Activated CD4-positive, alpha-beta T cell treated with anti-CD3 and anti-CD28 coated beads for 36 hours (primary cell): ENCODE measurements around the gene CCT5. TPM values are rescaled to one million over a fixed set of nuclear protein-coding genes. Genes with fewer than 3 reads are reported as not detected.
"Not testable (repeated sequence)": the region's sequence is repeated elsewhere in the genome, so short reads cannot be mapped to it uniquely, and the experiment has no call there.

Source experiments
- ATAC-seq: fragments of 200-7000 bp; cut with Tn5 transposase; one replicate; pipeline ENCODE4 v1.10.0; 2021; ENCODE audit warnings: mild to moderate bottlenecking, moderate library complexity
- CTCF ChIA-PET: fragments of 350-600 bp; sonication (Branson Sonifier 250); formaldehyde crosslinking; loops from one replicate; lab custom pipeline; 2021; ENCODE audit warnings: antibody characterized with exemption; lab: Charles Lee
- POLR2A ChIA-PET: fragments of 350-600 bp; sonication (Branson Sonifier 250); formaldehyde crosslinking; loops from one replicate; lab custom pipeline; 2021; ENCODE audit warnings: antibody characterized with exemption, inconsistent platforms; lab: Charles Lee
- DNase-seq: peaks from one replicate; pipeline ENCODE4 v3.0.0-alpha.2; 2020
- H3K27ac Mint-ChIP-seq: one replicate; pipeline ENCODE4 v1.8.0; 2021; ENCODE audit warnings: mixed read lengths
- H3K27me3 Mint-ChIP-seq: one replicate; pipeline ENCODE4 v1.8.0; 2021; ENCODE audit warnings: mixed read lengths
- H3K36me3 Mint-ChIP-seq: one replicate; pipeline ENCODE4 v1.8.0; 2021; ENCODE audit warnings: low read depth, mixed read lengths
- H3K4me1 Mint-ChIP-seq: one replicate; pipeline ENCODE4 v1.8.0; 2021; ENCODE audit warnings: mixed read lengths
- H3K4me3 Mint-ChIP-seq: one replicate; pipeline ENCODE4 v1.8.0; 2021; ENCODE audit warnings: mild to moderate bottlenecking, moderate library complexity, mixed read lengths
- H3K9me3 Mint-ChIP-seq: one replicate; pipeline ENCODE4 v1.8.0; 2021; ENCODE audit warnings: low read depth, mixed read lengths
- intact Hi-C, 2 experiments: fragments of 100-400 bp; cut with DNase I in 1 of 2; cut with micrococcal nuclease in 1 of 2; formaldehyde crosslinking; loops; one replicate each; pipeline versions ENCODE4 v1.14.2 to v1.15.1; 2022 to 2024; cut with DNase I, micrococcal nuclease
- total RNA-seq, 2 experiments: library from RNA; stranded (reverse); gene quantifications; one replicate each; pipeline ENCODE4 v1.2.3, GENCODE V29; 2021

The CCT5 gene
- total RNA-seq, 2 experiments from 2014 or later, result 347 to 461 TPM

DNA sequence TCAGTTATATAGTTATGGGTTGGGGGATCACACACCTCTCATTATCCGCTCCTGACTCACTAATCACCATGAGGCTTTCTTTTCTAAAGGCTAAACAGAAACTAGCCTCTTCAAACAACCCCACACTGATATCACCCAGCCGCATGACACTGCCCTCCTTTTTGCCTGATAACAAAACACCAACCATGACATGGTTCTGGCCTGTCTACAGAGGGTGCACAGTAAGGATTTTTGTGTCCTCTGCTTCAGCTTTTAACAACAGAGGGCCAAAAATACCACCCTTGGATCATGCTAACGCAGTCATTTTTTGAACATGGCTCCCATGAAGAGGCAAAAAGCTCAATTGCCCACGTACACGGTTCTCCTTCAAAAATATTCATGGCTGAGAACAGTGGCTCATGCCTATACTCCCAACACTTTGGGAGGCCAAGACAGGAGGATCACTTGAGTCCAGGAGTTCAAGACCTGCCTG, 53.7 kb downstream of the CCT5 start:
- Mint-ChIP-seq H3K27me3 (peaks cover 19% of the 10 kb centered on the region), H3K27ac (no peak overlapping the region), H3K9me3 (no peaks in the 10 kb centered on the region), H3K4me3 (no peak overlapping the region), H3K36me3 (no peaks in the 10 kb centered on the region), H3K4me1 (peaks cover 9% of the 10 kb centered on the region)
- ChIA-PET CTCF (interaction anchor here (1.0 to 1.1 kb wide), 2 partner anchors 18 to 20 kb away, joined by 3 to 5 read pairs; no protein-coding TSS in a partner anchor), POLR2A (no interaction called here)
- intact Hi-C loops, result no loop called here
- ATAC-seq (no peak), DNase-seq (no peak)

DNA sequence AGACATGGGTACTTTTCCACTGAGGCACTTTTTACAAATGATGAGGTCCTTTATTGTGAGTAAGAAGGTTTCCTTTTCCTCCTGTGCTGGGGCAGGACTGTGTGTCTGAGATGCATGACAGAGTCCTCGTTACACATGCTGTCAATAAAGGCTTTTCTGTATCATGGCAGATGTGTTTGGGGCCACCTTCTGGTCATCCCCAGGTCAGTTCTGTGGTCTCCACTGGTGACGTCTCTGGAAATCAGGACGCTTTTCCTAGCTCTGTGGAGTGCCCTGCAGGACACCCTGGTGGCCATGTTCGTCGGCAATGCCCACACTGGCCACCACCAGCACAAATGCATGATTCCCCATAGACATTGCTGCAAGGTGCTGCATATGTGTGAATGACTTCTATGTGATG, 54.9 kb downstream of the CCT5 start:
- Mint-ChIP-seq H3K9me3 (no peaks in the 10 kb centered on the region), H3K36me3 (no peaks in the 10 kb centered on the region), H3K27ac (no peak overlapping the region), H3K27me3 (peaks cover 20% of the 10 kb centered on the region), H3K4me3 (no peak overlapping the region), H3K4me1 (peaks cover 9% of the 10 kb centered on the region)
- intact Hi-C loops, result no loop called here
- DNase-seq (no peak), ATAC-seq (no peak)
- ChIA-PET POLR2A (no interaction called here), CTCF (interaction anchor here (0.9 to 1.0 kb wide), 2 partner anchors 13 to 17 kb away, joined by 3 read pairs; no protein-coding TSS in a partner anchor)

DNA sequence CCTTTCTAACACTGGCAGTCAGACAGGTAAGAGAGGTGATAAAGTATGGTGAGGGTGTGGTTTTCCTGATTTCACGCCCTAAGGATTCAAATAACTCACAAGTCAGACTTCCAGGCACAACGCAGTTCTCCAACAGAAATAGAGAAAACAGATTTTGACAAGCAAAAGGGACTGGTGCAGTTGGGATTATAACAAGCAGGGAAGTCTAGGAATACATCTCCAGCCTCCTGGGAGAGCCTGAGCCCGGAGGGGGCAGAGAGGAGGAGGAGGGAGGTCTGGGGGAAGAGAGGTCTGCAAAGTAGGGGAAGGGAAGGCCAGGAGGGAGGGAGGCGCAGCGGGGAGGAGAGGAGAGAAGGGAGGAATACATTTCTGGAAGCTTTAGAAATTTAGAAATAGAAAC, 56.0 kb downstream of the CCT5 start:
- CTCF ChIA-PET, result interaction anchor here (0.8 to 1.2 kb wide), 2 partner anchors 22 to 58 kb away, joined by 3 read pairs; no protein-coding TSS in a partner anchor
- H3K36me3 Mint-ChIP-seq, result no peaks in the 10 kb centered on the region
- H3K9me3 Mint-ChIP-seq, result no peaks in the 10 kb centered on the region
- ATAC-seq (no peak), DNase-seq (no peak)
- intact Hi-C loops, result no loop called here
- peaks cover 16% of the 10 kb centered on the region for H3K4me1 Mint-ChIP-seq
- H3K4me3 Mint-ChIP-seq, result no peak overlapping the region
- POLR2A ChIA-PET, result no interaction called here
- H3K27me3 Mint-ChIP-seq, result peaks cover 23% of the 10 kb centered on the region
- H3K27ac Mint-ChIP-seq, result no peak overlapping the region

DNA sequence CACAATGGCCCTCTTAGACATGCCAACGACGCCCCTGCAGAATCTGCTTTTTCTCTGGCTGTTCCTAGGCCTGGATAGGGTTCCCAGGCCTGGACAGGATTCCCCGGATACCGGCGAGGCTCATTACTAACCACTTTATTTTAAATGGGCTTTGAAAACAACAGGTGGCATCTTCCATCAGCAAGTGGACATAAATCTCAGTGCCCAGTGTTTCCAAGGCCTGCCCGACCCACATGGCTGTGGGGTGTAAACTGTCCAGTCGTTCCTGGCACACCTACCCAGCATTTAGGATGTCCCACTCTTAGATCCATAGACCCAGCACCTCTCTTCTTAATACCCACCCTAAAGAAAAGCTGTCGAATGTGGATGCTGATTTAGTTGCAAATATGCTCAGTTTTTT, 56.7 kb downstream of the CCT5 start:
- POLR2A ChIA-PET, result no interaction called here
- H3K9me3 Mint-ChIP-seq, result no peaks in the 10 kb centered on the region
- intact Hi-C loops, result no loop called here
- H3K27me3 Mint-ChIP-seq, result peaks cover 27% of the 10 kb centered on the region
- peak overlapping the region; percentile 70 for H3K4me3 Mint-ChIP-seq
- no peak overlapping the region for H3K27ac Mint-ChIP-seq
- DNase-seq (no peak), ATAC-seq (no peak)
- CTCF ChIA-PET, result interaction anchor here (0.8 to 1.2 kb wide), 2 partner anchors 23 to 57 kb away, joined by 3 read pairs; no protein-coding TSS in a partner anchor
- no peaks in the 10 kb centered on the region for H3K36me3 Mint-ChIP-seq
- peaks cover 16% of the 10 kb centered on the region for H3K4me1 Mint-ChIP-seq

DNA sequence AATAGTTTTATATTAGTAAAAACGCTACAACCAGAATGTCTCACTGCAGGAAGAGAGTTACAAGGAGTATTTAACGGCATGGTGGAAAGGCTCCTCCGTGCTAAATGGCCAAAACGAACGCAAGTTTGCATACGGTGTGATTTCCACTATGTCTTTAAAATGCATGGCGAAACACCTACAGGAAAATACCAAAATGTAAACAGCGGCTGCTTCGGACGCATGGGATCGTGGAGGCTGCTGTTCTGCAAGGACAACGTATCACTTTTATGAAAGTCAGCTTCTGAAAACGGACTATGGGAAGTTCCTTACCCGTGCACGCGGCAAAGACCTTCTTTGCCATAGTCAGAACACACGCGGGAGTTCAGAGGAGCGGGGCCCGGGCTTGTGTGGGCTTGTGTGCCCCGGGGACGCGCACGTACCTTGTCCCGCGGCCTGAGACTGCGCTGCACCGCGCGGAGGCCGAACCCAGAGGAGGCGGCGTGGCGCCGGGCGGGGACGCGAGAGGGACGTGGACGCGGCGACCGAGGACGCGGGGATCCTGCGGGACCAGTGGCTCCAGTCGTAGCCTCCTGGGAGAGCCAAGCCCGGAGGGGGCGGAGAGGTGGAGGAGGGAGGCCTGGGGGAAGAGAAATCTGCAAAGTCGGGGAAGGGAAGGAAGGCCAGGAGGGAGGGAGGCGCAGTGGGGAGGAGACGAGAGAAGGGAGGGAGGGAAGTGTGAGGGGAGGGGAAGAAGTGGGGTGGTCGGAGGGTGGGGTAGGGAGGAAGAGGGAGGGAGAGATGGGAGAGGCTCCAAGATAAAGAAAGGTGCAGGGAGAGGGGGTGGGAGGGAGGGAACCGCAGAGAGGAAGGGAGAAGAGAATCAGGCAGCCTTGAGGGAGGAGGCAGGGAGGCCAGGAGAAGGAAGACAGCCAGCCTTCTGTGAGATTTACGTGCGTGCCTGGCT, 57.4 kb downstream of the CCT5 start, which contains the start of gene CMBL:
TSS of gene CMBL (minus strand) at position 697 of the 943 bp plus-strand sequence. CDS start 17,140 bp downstream, outside the sequence.
- ChIA-PET POLR2A (no interaction called here), CTCF (interaction anchor here (0.8 kb wide), 1 partner anchor 24 kb away, joined by 3 read pairs; no protein-coding TSS in a partner anchor)
- no peak within 1 kb of the TSS for H3K27ac Mint-ChIP-seq
- H3K36me3 Mint-ChIP-seq, result no peaks in the 10 kb centered on the region
- no peaks in the 10 kb centered on the region for H3K9me3 Mint-ChIP-seq
- H3K27me3 Mint-ChIP-seq, result peaks cover 27% of the 10 kb centered on the region
- ATAC-seq (peak; percentile 63), DNase-seq (peak; percentile 43)
- intact Hi-C loops, result no loop called here
- H3K4me3 Mint-ChIP-seq, result peak within 1 kb of the TSS; percentile 70
- H3K4me1 Mint-ChIP-seq, result peaks cover 16% of the 10 kb centered on the region

DNA sequence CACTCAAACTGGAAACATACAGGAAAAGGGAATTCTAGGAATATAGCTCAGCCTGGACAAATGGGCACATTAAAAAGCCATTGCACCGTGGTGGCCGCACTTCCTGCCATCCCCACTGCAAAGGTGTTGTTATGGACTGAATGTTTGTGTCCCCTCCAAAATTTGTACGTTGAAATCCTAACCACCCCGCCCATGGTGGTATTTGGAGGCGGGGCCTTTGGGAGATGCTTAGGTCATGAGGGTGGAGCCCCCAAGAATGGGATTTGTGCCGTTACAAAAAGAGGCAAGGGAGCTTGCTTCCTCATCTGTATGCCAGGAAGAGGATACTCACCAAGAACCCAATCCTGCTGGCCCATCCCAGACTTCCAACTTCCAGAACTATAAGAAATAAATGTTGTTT, 58.8 kb downstream of the CCT5 start:
- H3K27ac Mint-ChIP-seq, result no peak overlapping the region
- POLR2A ChIA-PET, result no interaction called here
- CTCF ChIA-PET, result no interaction called here
- H3K4me3 Mint-ChIP-seq, result no peak overlapping the region
- H3K4me1 Mint-ChIP-seq, result peaks cover 18% of the 10 kb centered on the region
- peaks cover 27% of the 10 kb centered on the region for H3K27me3 Mint-ChIP-seq
- H3K36me3 Mint-ChIP-seq, result no peaks in the 10 kb centered on the region
- intact Hi-C loops, result no loop called here
- DNase-seq (no peak), ATAC-seq (no peak)
- H3K9me3 Mint-ChIP-seq, result no peaks in the 10 kb centered on the region

DNA sequence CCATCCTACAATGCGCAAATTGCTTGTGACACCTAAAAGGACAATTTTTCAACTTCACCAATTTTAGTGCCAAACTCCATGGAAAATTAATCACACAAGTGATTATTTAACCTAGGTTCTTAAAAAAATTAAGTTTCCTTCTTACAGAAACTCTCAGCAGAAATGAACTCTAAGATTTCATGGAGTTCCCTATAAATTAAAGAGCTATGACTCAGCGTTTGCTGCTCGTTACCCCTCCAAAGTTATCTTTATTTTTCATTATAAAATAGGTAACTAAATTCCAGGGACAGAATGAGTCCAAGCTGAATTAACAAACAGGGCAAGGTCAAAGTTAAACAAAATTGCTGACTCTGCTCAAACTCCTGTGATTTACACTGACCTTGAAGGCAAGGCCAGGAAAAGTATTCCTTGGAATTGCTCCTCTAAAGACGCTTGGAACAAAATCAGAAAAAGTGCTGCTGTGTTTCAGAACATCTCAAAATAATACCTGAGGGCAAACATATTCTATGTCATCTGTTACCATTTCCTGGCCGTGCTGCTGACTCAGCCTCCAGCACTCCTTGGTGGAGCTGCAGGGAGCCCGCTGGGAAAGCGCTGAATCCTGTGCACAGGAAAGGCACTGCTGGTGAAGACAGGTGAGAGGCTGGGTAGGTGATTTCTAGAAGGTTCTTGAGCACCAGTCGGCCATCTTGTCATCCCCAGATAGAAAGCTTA, 60.1 kb downstream of the CCT5 start:
- no peaks in the 10 kb centered on the region for H3K36me3 Mint-ChIP-seq
- CTCF ChIA-PET, result interaction anchor here (0.5 to 1.1 kb wide), 2 partner anchors 9 to 187 kb away, joined by 3 read pairs; no protein-coding TSS in a partner anchor
- intact Hi-C loops, result no loop called here

DNA sequence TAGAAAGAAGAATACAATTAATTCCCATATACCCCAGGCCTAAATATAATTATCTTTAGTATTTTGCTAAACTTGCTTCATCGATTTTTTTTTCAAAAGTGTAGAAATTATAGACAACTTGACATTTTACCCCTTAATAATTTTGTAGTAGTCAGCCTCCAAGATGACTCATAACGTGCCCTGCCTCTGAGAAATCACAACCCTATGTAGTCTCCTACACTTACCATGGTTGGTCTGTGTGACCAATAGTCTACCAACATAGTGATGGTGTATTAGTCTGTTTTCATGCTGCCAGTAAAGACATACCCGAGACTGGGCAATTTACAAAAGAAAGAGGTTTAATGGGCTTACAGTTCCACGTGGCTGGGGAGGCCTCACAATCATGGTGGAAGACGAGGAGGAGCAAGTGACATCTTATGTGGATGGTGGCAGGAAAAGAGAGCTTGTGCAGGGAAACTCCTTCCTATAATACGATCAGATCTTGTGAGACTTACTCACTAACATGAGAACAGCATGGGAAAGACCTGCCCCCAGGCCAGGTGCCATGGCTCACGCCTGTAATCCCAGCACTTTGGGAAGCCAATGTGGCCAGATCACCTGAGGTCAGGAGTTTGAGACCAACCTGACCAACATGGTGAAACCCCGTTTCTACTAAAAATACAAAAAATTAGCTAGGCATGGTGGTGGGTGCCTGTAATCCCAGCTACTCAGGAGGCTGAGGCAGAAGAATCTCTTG, 60.9 kb downstream of the CCT5 start:
- H3K27ac Mint-ChIP-seq, H3K36me3 Mint-ChIP-seq, H3K9me3 Mint-ChIP-seq, POLR2A ChIA-PET, H3K4me3 Mint-ChIP-seq, intact Hi-C loops, DNase-seq: not testable (repeated sequence)
- Mint-ChIP-seq H3K4me1 (peaks cover 18% of the 10 kb centered on the region), H3K27me3 (peaks cover 22% of the 10 kb centered on the region)
- CTCF ChIA-PET, result interaction anchor here (0.7 to 1.1 kb wide), 2 partner anchors 8 to 207 kb away, joined by 3 read pairs; no protein-coding TSS in a partner anchor
- ATAC-seq, result peak; percentile 76

More for the DNA sequence above, 60.1 kb downstream of the CCT5 start:
- DNase-seq (no peak), ATAC-seq (no peak)
- Mint-ChIP-seq H3K27me3 (peaks cover 24% of the 10 kb centered on the region), H3K4me1 (peaks cover 18% of the 10 kb centered on the region), H3K27ac (no peak overlapping the region), H3K4me3 (no peak overlapping the region), H3K9me3 (no peaks in the 10 kb centered on the region)
- POLR2A ChIA-PET, result no interaction called here

DNA sequence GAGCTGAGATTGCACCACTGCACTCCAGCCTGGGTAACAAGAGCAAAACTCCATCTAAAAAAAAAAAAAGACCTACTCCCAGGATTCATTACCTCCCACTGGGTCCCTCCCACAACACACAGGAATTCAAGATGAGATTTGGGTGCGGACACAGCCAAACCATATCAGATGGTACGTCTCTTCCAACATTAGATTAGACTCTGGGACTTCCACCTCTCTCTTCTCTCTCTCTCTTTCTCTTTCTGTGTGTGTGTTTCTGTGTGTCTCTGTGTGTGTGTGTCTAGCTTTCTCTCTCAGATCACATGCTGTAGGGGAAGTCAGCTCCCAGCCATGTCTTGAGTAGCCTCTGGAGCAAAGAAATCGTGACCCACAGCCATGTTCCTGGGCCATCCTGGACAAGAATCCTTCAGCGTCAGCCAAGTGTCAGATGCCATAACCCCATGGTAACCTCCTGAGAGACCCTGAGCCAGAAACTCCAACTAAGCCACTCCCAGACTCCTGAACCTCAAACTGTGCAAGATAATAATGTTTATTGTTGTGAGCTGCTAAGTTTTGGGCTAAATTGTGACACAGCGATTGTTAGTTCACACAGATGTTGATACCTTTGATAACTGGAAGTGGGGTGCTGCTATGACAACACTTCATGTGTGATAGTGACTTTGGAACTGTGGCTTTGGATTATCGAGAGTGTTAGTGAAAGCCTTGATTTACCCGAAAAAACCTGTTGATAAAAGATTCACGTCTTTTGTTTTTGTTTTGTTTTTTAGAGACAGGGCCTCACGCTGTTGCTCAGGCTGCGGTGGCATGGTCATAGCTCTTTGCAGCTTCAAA, 61.7 kb downstream of the CCT5 start:
- Mint-ChIP-seq H3K9me3 (no peaks in the 10 kb centered on the region), H3K4me1 (peaks cover 18% of the 10 kb centered on the region), H3K36me3 (no peaks in the 10 kb centered on the region), H3K27ac (no peak overlapping the region), H3K27me3 (peaks cover 16% of the 10 kb centered on the region), H3K4me3 (no peak overlapping the region)
- no peak for ATAC-seq
- no peak for DNase-seq
- CTCF ChIA-PET, result interaction anchor here (0.7 kb wide), 2 partner anchors 45 to 206 kb away, joined by 3 to 4 read pairs; no protein-coding TSS in a partner anchor
- POLR2A ChIA-PET, result no interaction called here
- intact Hi-C loops, result no loop called here

DNA sequence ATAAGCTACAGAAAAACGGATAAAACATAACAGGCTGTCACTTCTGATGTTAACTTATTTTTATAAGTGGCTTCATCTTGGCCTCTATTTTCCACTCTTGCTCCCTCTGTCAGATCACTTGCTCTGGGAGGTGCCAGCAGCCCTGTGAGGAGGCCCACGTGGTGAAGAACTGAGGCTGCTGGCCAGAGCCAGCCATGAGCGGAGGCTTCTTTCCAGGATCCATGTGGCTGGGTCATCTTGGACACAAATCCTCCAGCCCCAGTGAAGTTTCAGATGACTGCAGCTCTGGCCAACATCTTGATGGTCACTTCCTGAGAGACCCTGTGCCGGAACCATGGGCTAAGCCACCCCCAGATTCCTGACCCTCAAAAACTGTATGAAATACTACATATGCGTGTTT, 65.1 kb downstream of the CCT5 start:
- POLR2A ChIA-PET, result no interaction called here

More for the DNA sequence above, 65.1 kb downstream of the CCT5 start:
- peaks cover 6% of the 10 kb centered on the region for H3K27me3 Mint-ChIP-seq
- no peaks in the 10 kb centered on the region for H3K36me3 Mint-ChIP-seq
- intact Hi-C loops, result no loop called here
- H3K9me3 Mint-ChIP-seq, result no peaks in the 10 kb centered on the region
- CTCF ChIA-PET, result no interaction called here
- ATAC-seq, result no peak
- peaks cover 9% of the 10 kb centered on the region for H3K4me1 Mint-ChIP-seq
- no peak overlapping the region for H3K4me3 Mint-ChIP-seq
- no peak overlapping the region for H3K27ac Mint-ChIP-seq
- DNase-seq, result no peak
